DND-41 (cell line): ENCODE data around the gene OLFML2A.

Experiments used
- ATAC-seq: fragments of 200-7000 bp; cut with Tn5 transposase; 3 replicates; pipeline ENCODE4 v1.9.1; 2021; ENCODE audit warnings: low read depth; ENCODE audit not compliant: insufficient read depth
- DNase-seq: peaks from one replicate; pipeline ENCODE4 v3.0.0-alpha.2; 2020
- H2AFZ ChIP-seq: 2 replicates; pipeline ENCODE4 v1.6.0; 2012; ENCODE audit warnings: low read depth, low read length
- H3K27ac ChIP-seq: 2 replicates; pipeline ENCODE4 v1.5.1; 2012; ENCODE audit warnings: low read length, inconsistent platforms
- H3K27me3 ChIP-seq: fragments of 200-600 bp; sonication (generic); 2 replicates; pipeline ENCODE4 v1.6.0; 2012; ENCODE audit warnings: low read length, mild to moderate bottlenecking, inconsistent platforms; ENCODE audit not compliant: insufficient read depth, poor library complexity
- H3K36me3 ChIP-seq: 2 replicates; pipeline ENCODE4 v1.5.1; 2012; ENCODE audit warnings: low read length, inconsistent platforms; ENCODE audit not compliant: insufficient read depth
- H3K4me1 ChIP-seq: 2 replicates; pipeline ENCODE4 v1.5.1; 2012; ENCODE audit warnings: mild to moderate bottlenecking, low read length; ENCODE audit not compliant: insufficient read depth
- H3K4me2 ChIP-seq: 2 replicates; pipeline ENCODE4 v1.6.0; 2012; ENCODE audit warnings: mild to moderate bottlenecking, moderate library complexity, low read length, inconsistent platforms; ENCODE audit not compliant: insufficient read depth
- H3K4me3 ChIP-seq, 2 experiments: fragments of 200-600 bp in 1 of 2; shearing (Covaris generic) in 1 of 2; 2 replicates each; pipeline ENCODE4 v1.5.1; 2012 to 2016; ENCODE audit warnings: inconsistent platforms in 2 of 2, low read length in 2 of 2, mild to moderate bottlenecking in 2 of 2, low read depth in 1 of 2, moderate library complexity in 1 of 2
- H3K79me2 ChIP-seq: 2 replicates; pipeline ENCODE4 v1.6.0; 2012; ENCODE audit warnings: low read length, inconsistent platforms; ENCODE audit not compliant: insufficient read depth
- H3K9ac ChIP-seq: 2 replicates; pipeline ENCODE4 v1.6.0; 2012; ENCODE audit warnings: low read depth, mild to moderate bottlenecking, inconsistent platforms, low read length, moderate library complexity
- H3K9me3 ChIP-seq: 2 replicates; pipeline ENCODE4 v1.5.1; 2012; ENCODE audit warnings: low read length, moderate library complexity, mild to moderate bottlenecking, inconsistent platforms; ENCODE audit not compliant: insufficient read depth, severe bottlenecking
- H4K20me1 ChIP-seq: 2 replicates; pipeline ENCODE4 v1.6.0; 2012; ENCODE audit warnings: low read length; ENCODE audit not compliant: insufficient read depth
- CTCF ChIP-seq: IDR thresholded peaks from 2 replicates; pipeline ENCODE4 v1.5.1; 2012; ENCODE audit warnings: borderline replicate concordance, low read length, moderate library complexity, mild to moderate bottlenecking; ENCODE audit not compliant: poor library complexity, severe bottlenecking; ENCODE audit errors: extremely low read depth
- EZH2 ChIP-seq: IDR thresholded peaks from 3 replicates; pipeline ENCODE4 v1.6.1; 2012; ENCODE audit warnings: borderline replicate concordance, low read depth, mild to moderate bottlenecking, moderate library complexity, low read length, inconsistent platforms; ENCODE audit not compliant: severe bottlenecking

Gene OLFML2A

GRCh38 chr9:124747065-124747464, 29.9 kb upstream of the OLFML2A start:
- H3K27ac ChIP-seq = no peak overlapping the region
- ATAC-seq (no peak), DNase-seq (no peak)
- H3K9me3 ChIP-seq = no peaks in the 10 kb centered on the region
- H3K4me3 ChIP-seq = no peak overlapping the region
- no peaks in the 10 kb centered on the region for H3K36me3 ChIP-seq
- no peaks in the 10 kb centered on the region for H3K4me1 ChIP-seq
- no peaks in the 10 kb centered on the region for H3K27me3 ChIP-seq
- TF ChIP-seq CTCF (no peak), EZH2 (no peak)
- H4K20me1 ChIP-seq = no peaks in the 10 kb centered on the region
- H3K9ac ChIP-seq = no peak overlapping the region
- H3K4me2 ChIP-seq = no peak overlapping the region
- no peak overlapping the region for H2AFZ ChIP-seq
- no peaks in the 10 kb centered on the region for H3K79me2 ChIP-seq

GRCh38 chr9:124749284-124749683, 27.6 kb upstream of the OLFML2A start:
- H3K4me1 ChIP-seq = no peaks in the 10 kb centered on the region
- no peak overlapping the region for H3K4me3 ChIP-seq
- ATAC-seq (no peak), DNase-seq (no peak)
- no peak overlapping the region for H3K9ac ChIP-seq
- 0 out of 2 replicates have a peak, but pooled peaks cover 4% of the 10 kb centered on the region for H4K20me1 ChIP-seq
- H3K36me3 ChIP-seq = no peaks in the 10 kb centered on the region
- H3K79me2 ChIP-seq = no peaks in the 10 kb centered on the region
- no peak overlapping the region for H3K4me2 ChIP-seq
- TF ChIP-seq EZH2 = no peak
- no peak for TF ChIP-seq CTCF
- H3K27me3 ChIP-seq = no peaks in the 10 kb centered on the region
- no peak overlapping the region for H3K27ac ChIP-seq
- H3K9me3 ChIP-seq = no peaks in the 10 kb centered on the region
- no peak overlapping the region for H2AFZ ChIP-seq

- no peak overlapping the region for H3K27ac ChIP-seq
- no peak for ATAC-seq
- H3K4me1 ChIP-seq = no peaks in the 10 kb centered on the region
- H3K36me3 ChIP-seq = no peaks in the 10 kb centered on the region
- H3K4me2 ChIP-seq = no peak overlapping the region
- no peak overlapping the region for H3K9ac ChIP-seq
- H2AFZ ChIP-seq = no peak overlapping the region
- no peak for TF ChIP-seq EZH2
- TF ChIP-seq CTCF = no peak
- no peaks in the 10 kb centered on the region for H3K79me2 ChIP-seq
- 0 out of 2 replicates have a peak, but pooled peaks cover 4% of the 10 kb centered on the region for H4K20me1 ChIP-seq
- DNase-seq = no peak
- no peaks in the 10 kb centered on the region for H3K9me3 ChIP-seq
- no peak overlapping the region for H3K4me3 ChIP-seq
- no peaks in the 10 kb centered on the region for H3K27me3 ChIP-seq
Observed at GRCh38 chr9:124749781-124750180, 27.2 kb upstream of the OLFML2A start.

- Histone ChIP-seq H3K4me2 (no peak overlapping the region), H3K27ac (no peak overlapping the region), H3K9me3 (no peaks in the 10 kb centered on the region), H3K9ac (no peak overlapping the region), H3K27me3 (no peaks in the 10 kb centered on the region), H4K20me1 (peaks cover 8% of the 10 kb centered on the region; the same call in 1 of the 2 replicates), H3K4me1 (no peaks in the 10 kb centered on the region), H2AFZ (no peak overlapping the region), H3K4me3 (no peak overlapping the region), H3K79me2 (no peaks in the 10 kb centered on the region), H3K36me3 (no peaks in the 10 kb centered on the region)
- DNase-seq = no peak
- ATAC-seq = no peak
- no peak for TF ChIP-seq EZH2
- no peak for TF ChIP-seq CTCF
Observed at GRCh38 chr9:124752967-124753366, 24.0 kb upstream of the OLFML2A start.
